Effector memory CD8-positive, alpha-beta T cell (primary cell): Measurements from ENCODE around the gene CLCN1.

ENCODE experiments used
- ATAC-seq: fragments of 150-1000 bp; cut with Tn5 transposase; replicated peaks from 2 replicates; pipeline ENCODE4 v1.10.0; 2021; ENCODE audit warnings: mild to moderate bottlenecking, moderate library complexity
- DNase-seq, 3 experiments: peaks; one replicate each; pipeline ENCODE4 v3.0.0; 2021
- H3K27ac Mint-ChIP-seq, 2 donors: one replicate each; pipeline ENCODE4 v1.8.0; 2022; ENCODE audit warnings: mild to moderate bottlenecking in 2 of 2, mixed read lengths in 2 of 2, moderate library complexity in 2 of 2
- H3K27me3 Mint-ChIP-seq, 2 donors: one replicate each; pipeline ENCODE4 v1.8.0; 2022; ENCODE audit warnings: mixed read lengths in 2 of 2
- H3K36me3 Mint-ChIP-seq: one replicate; pipeline ENCODE4 v1.8.0; 2022; ENCODE audit warnings: mild to moderate bottlenecking, moderate library complexity, mixed read lengths; ENCODE audit not compliant: insufficient read depth
- H3K4me1 Mint-ChIP-seq, 2 donors: one replicate each; pipeline ENCODE4 v1.8.0; 2022; ENCODE audit warnings: low read depth in 2 of 2, mixed read lengths in 2 of 2
- H3K4me3 Mint-ChIP-seq, 2 donors: one replicate each; pipeline ENCODE4 v1.8.0; 2022; ENCODE audit warnings: mild to moderate bottlenecking in 2 of 2, mixed read lengths in 2 of 2, moderate library complexity in 2 of 2
- H3K9me3 Mint-ChIP-seq, 2 donors: one replicate each; pipeline ENCODE4 v1.8.0; 2022; ENCODE audit warnings: mixed read lengths in 2 of 2

The CLCN1 gene

GRCh38 chr7:143303733-143304132 is 12.2 kb upstream of the CLCN1 start:
- peaks cover 21 to 28% of the 10 kb centered on the region in 2 donors for H3K4me1 Mint-ChIP-seq
- ATAC-seq = no peak
- no peak overlapping the region for H3K27ac Mint-ChIP-seq
- H3K9me3 Mint-ChIP-seq = no peaks in the 10 kb centered on the region
- H3K27me3 Mint-ChIP-seq = no peaks in the 10 kb centered on the region
- H3K36me3 Mint-ChIP-seq = peaks cover 76% of the 10 kb centered on the region
- H3K4me3 Mint-ChIP-seq = no peak overlapping the region
- no peak for DNase-seq

DNA sequence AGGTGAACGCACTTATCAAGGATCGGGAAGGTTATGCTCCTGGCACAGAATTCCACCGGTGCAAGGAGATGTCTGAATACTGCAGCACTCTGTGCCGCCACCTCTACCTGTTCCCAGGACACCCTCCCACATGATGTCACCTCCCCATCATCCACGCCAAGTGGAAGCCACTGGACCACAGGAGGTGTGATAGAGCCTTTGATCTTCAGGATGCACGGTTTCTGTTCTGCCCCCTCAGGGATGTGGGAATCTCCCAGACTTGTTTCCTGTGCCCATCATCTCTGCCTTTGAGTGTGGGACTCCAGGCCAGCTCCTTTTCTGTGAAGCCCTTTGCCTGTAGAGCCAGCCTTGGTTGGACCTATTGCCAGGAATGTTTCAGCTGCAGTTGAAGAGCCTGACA is 11.0 kb upstream of the CLCN1 start:
- H3K27ac Mint-ChIP-seq = peak overlapping the region in 1 of 2 donors; percentile 52
- no peak overlapping the region for H3K4me3 Mint-ChIP-seq
- ATAC-seq (no peak), DNase-seq (no peak)
- H3K36me3 Mint-ChIP-seq = peaks cover 66% of the 10 kb centered on the region
- no peaks in the 10 kb centered on the region for H3K27me3 Mint-ChIP-seq
- no peaks in the 10 kb centered on the region for H3K9me3 Mint-ChIP-seq
- H3K4me1 Mint-ChIP-seq = peaks cover 18 to 24% of the 10 kb centered on the region in 2 donors

- Mint-ChIP-seq H3K27ac (peak overlapping the region in 1 of 2 donors; percentile 52), H3K36me3 (peaks cover 62% of the 10 kb centered on the region), H3K4me3 (no peak overlapping the region), H3K9me3 (no peaks in the 10 kb centered on the region), H3K27me3 (no peaks in the 10 kb centered on the region), H3K4me1 (peaks cover 22 to 26% of the 10 kb centered on the region in 2 donors)
- DNase-seq = peak; percentile 60 to 65 (median 63)
- peak; percentile 69 for ATAC-seq
Measured at GRCh38 chr7:143305423-143306070, 10.4 kb upstream of the CLCN1 start.

GRCh38 chr7:143308632-143309031 is 7.3 kb upstream of the CLCN1 start:
- DNase-seq (no peak), ATAC-seq (no peak)
- Mint-ChIP-seq H3K27me3 (no peaks in the 10 kb centered on the region), H3K9me3 (no peaks in the 10 kb centered on the region), H3K27ac (peak overlapping the region; percentile 73 to 97), H3K36me3 (peaks cover 36% of the 10 kb centered on the region), H3K4me1 (peaks cover 31% of the 10 kb centered on the region in 2 donors), H3K4me3 (no peak overlapping the region)

DNA sequence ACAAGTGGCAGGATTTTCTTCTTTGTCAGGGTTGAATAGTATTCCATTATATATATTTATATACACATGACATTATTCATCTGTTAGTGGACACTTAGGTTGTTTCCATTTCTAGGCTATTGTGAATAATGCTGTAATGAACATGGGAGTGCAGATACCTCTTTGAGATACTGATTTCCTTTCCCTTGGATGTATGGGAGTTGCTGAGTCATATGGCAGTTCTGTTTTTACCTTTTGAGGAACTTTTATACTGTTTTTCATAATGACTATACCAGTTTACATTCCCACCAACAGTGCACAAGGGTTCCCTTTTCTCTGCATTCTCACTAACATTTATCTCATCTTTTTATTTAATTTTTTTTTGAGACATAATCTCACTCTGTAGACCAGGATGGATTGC is 1.8 kb upstream of the CLCN1 start:
- Mint-ChIP-seq H3K4me3 (no peak overlapping the region), H3K4me1 (peaks cover 20% of the 10 kb centered on the region in 2 donors), H3K27ac (no peak overlapping the region), H3K27me3 (no peaks in the 10 kb centered on the region), H3K9me3 (no peaks in the 10 kb centered on the region), H3K36me3 (no peaks in the 10 kb centered on the region)
- DNase-seq = no peak
- ATAC-seq = no peak

GRCh38 chr7:143316492-143316891 is 581 bp downstream of the CLCN1 start:
- Mint-ChIP-seq H3K9me3 (no peaks in the 10 kb centered on the region), H3K4me1 (peaks cover 4% of the 10 kb centered on the region in 2 donors), H3K36me3 (no peaks in the 10 kb centered on the region), H3K27me3 (no peaks in the 10 kb centered on the region), H3K27ac (no peak overlapping the region), H3K4me3 (no peak overlapping the region)
- DNase-seq (no peak), ATAC-seq (no peak)

GRCh38 chr7:143318661-143319060 is 2.8 kb downstream of the CLCN1 start:
- DNase-seq (no peak), ATAC-seq (no peak)
- Mint-ChIP-seq H3K27ac (no peak overlapping the region), H3K36me3 (no peaks in the 10 kb centered on the region), H3K4me3 (no peak overlapping the region), H3K9me3 (no peaks in the 10 kb centered on the region), H3K4me1 (peaks cover 2 to 5% of the 10 kb centered on the region in 2 donors), H3K27me3 (no peaks in the 10 kb centered on the region)

DNA sequence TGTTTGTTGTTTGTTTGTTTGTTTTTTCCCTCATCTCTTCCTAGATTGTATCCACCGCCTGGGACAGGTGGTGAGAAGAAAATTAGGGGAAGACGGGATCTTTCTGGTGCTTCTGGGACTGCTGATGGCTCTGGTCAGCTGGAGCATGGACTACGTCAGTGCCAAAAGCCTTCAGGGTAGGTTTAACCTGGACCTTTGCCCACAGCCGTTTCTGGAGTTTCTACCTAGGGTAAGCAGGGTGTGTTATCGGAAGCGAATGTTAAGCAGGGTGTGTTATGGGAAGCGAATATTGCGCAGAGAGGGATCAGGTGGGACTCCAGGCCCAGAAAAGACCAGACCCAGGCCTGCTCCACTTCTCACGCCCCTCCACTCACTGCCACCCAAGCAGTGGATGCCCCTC is 4.7 kb downstream of the CLCN1 start:
- DNase-seq (no peak), ATAC-seq (no peak)
- peaks cover 13 to 18% of the 10 kb centered on the region in 2 donors for H3K4me1 Mint-ChIP-seq
- H3K27ac Mint-ChIP-seq = no peak overlapping the region
- H3K36me3 Mint-ChIP-seq = no peaks in the 10 kb centered on the region
- no peaks in the 10 kb centered on the region for H3K27me3 Mint-ChIP-seq
- H3K9me3 Mint-ChIP-seq = no peaks in the 10 kb centered on the region
- no peak overlapping the region for H3K4me3 Mint-ChIP-seq

GRCh38 chr7:143321242-143321641 is 5.3 kb downstream of the CLCN1 start:
- Mint-ChIP-seq H3K4me1 (peaks cover 14 to 20% of the 10 kb centered on the region in 2 donors), H3K27ac (peak overlapping the region in 1 of 2 donors; percentile 32), H3K36me3 (no peaks in the 10 kb centered on the region), H3K4me3 (no peak overlapping the region), H3K27me3 (no peaks in the 10 kb centered on the region), H3K9me3 (no peaks in the 10 kb centered on the region)
- DNase-seq = no peak
- no peak for ATAC-seq

DNA sequence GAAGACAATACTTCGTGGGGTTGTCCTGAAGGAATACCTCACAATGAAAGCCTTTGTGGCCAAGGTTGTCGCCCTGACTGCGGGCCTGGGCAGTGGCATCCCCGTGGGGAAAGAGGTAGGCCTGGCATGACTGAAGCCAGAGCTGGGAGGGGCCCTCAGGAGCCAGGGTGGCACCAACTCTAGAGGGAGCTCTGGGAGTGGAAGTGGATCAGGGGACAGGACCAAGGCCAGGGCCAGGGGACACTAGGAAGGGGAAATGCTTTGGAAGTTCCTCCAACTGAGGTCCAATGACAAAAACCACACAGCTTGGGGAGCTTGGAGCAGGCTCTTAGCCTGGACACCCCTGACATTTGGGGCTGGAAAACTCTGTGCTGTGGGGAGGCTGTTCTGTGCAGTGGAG is 5.8 kb downstream of the CLCN1 start:
- ATAC-seq = no peak
- H3K27ac Mint-ChIP-seq = peak overlapping the region in 1 of 2 donors; percentile 32
- no peaks in the 10 kb centered on the region for H3K36me3 Mint-ChIP-seq
- DNase-seq = no peak
- H3K4me3 Mint-ChIP-seq = no peak overlapping the region
- no peaks in the 10 kb centered on the region for H3K9me3 Mint-ChIP-seq
- peaks cover 15 to 24% of the 10 kb centered on the region in 2 donors for H3K4me1 Mint-ChIP-seq
- H3K27me3 Mint-ChIP-seq = no peaks in the 10 kb centered on the region

- peaks cover 15 to 24% of the 10 kb centered on the region in 2 donors for H3K4me1 Mint-ChIP-seq
- H3K9me3 Mint-ChIP-seq = no peaks in the 10 kb centered on the region
- no peak overlapping the region for H3K27ac Mint-ChIP-seq
- H3K36me3 Mint-ChIP-seq = no peaks in the 10 kb centered on the region
- H3K4me3 Mint-ChIP-seq = no peak overlapping the region
- DNase-seq (no peak), ATAC-seq (no peak)
- no peaks in the 10 kb centered on the region for H3K27me3 Mint-ChIP-seq
Measured at GRCh38 chr7:143322760-143323633, 7.1 kb downstream of the CLCN1 start.

GRCh38 chr7:143323653-143324052 is 7.7 kb downstream of the CLCN1 start:
- H3K4me3 Mint-ChIP-seq = no peak overlapping the region
- H3K27me3 Mint-ChIP-seq = no peaks in the 10 kb centered on the region
- no peaks in the 10 kb centered on the region for H3K36me3 Mint-ChIP-seq
- ATAC-seq (no peak), DNase-seq (no peak)
- H3K27ac Mint-ChIP-seq = no peak overlapping the region
- H3K9me3 Mint-ChIP-seq = no peaks in the 10 kb centered on the region
- H3K4me1 Mint-ChIP-seq = peaks cover 15 to 24% of the 10 kb centered on the region in 2 donors

- H3K9me3 Mint-ChIP-seq = no peaks in the 10 kb centered on the region
- H3K27ac Mint-ChIP-seq = peak overlapping the region in 1 of 2 donors; percentile 71
- no peaks in the 10 kb centered on the region for H3K27me3 Mint-ChIP-seq
- ATAC-seq = no peak
- H3K4me1 Mint-ChIP-seq = peaks cover 13 to 24% of the 10 kb centered on the region in 2 donors
- DNase-seq = no peak
- no peaks in the 10 kb centered on the region for H3K36me3 Mint-ChIP-seq
- peak overlapping the region; percentile 24 to 25 for H3K4me3 Mint-ChIP-seq
Measured at GRCh38 chr7:143325240-143325639, 9.3 kb downstream of the CLCN1 start.

GRCh38 chr7:143327903-143328302 is 12.0 kb downstream of the CLCN1 start:
- no peak overlapping the region for H3K4me3 Mint-ChIP-seq
- H3K9me3 Mint-ChIP-seq = no peaks in the 10 kb centered on the region
- no peak for ATAC-seq
- H3K27me3 Mint-ChIP-seq = peaks cover 0 to 15% of the 10 kb centered on the region in 2 donors
- no peak overlapping the region for H3K27ac Mint-ChIP-seq
- H3K36me3 Mint-ChIP-seq = no peaks in the 10 kb centered on the region
- H3K4me1 Mint-ChIP-seq = peaks cover 13 to 19% of the 10 kb centered on the region in 2 donors
- no peak for DNase-seq
